Esophagus squamous epithelium (tissue), 5 donors: Measurements from ENCODE around the gene HINT2. TPM values are rescaled to one million over a fixed set of nuclear protein-coding genes. Genes with fewer than 3 reads are reported as not detected.

Experiments used
- DNase-seq: peaks from one replicate; lab custom pipeline; 2025; lab: John Stamatoyannopoulos, UW
- H3K27ac ChIP-seq, 4 donors: fragments of 200-600 bp; sonication (generic); one replicate each; pipeline ENCODE4 v1.5.1; 2016 to 2019; ENCODE audit warnings: mild to moderate bottlenecking in 1 of 4
- H3K27me3 ChIP-seq, 4 donors: fragments of 200-600 bp; sonication (generic); 1 replicate in 3 of 4; 2 replicates in 1 of 4; pipeline versions ENCODE4 v1.5.1 to v1.6.0; 2017 to 2021; ENCODE audit warnings: antibody characterized with exemption in 1 of 4
- H3K36me3 ChIP-seq, 3 donors: fragments of 200-600 bp; sonication (generic); one replicate each; pipeline ENCODE4 v1.5.1; 2016 to 2019
- H3K4me1 ChIP-seq, 3 donors: fragments of 200-600 bp; sonication (generic); one replicate each; pipeline ENCODE4 v1.5.1; 2017 to 2019
- H3K4me3 ChIP-seq, 4 donors: fragments of 200-600 bp; sonication (generic); 1 replicate in 3 of 4; 2 replicates in 1 of 4; pipeline ENCODE4 v1.5.1; 2016 to 2019; ENCODE audit warnings: mild to moderate bottlenecking in 2 of 4, moderate library complexity in 1 of 4
- H3K9me3 ChIP-seq, 3 donors: fragments of 200-600 bp; sonication (generic); one replicate each; pipeline ENCODE4 v1.5.1; 2016 to 2019
- POLR2A ChIP-seq, 4 donors: fragments of 450-650 bp; IDR thresholded peaks; one replicate each; pipeline ENCODE4 v1.6.1; 2017; ENCODE audit warnings: antibody characterized with exemption in 4 of 4, mild to moderate bottlenecking in 4 of 4, moderate library complexity in 3 of 4
- WGBS, 2 donors: methylation state at CpG; one replicate each; pipeline ENCODE4 v1.1.5; 2018; 5-methylcytosine and 5-hydroxymethylcytosine counted together
- intact Hi-C: fragments of 100-400 bp; cut with DNase I; formaldehyde crosslinking; loops from one replicate; pipeline ENCODE4 v1.15.0; 2022
- total RNA-seq, 4 donors: library from RNA; depleted of rRNA; stranded (reverse); fragments of >200 nt; gene quantifications; one replicate each; pipeline ENCODE4 v1.1.0, GENCODE V29; 2016
- TF ChIP-seq, protein P1 (sequence below), 6 experiments: fragments of 450-650 bp in 4 of 6; fragments of 200-600 bp in 2 of 6; sonication (generic) in 2 of 6; IDR thresholded peaks; one replicate each; pipeline ENCODE4 v1.5.1; 2016 to 2019; ENCODE audit warnings: antibody characterized with exemption in 6 of 6, mild to moderate bottlenecking in 4 of 6, moderate library complexity in 4 of 6
- donor health status: DM: yes; HTN: yes; CAD: no.

The HINT2 gene
- total RNA-seq, 4 donors from 2014 or later = 13.2 to 34.9 (median 19.5) TPM

DNA sequence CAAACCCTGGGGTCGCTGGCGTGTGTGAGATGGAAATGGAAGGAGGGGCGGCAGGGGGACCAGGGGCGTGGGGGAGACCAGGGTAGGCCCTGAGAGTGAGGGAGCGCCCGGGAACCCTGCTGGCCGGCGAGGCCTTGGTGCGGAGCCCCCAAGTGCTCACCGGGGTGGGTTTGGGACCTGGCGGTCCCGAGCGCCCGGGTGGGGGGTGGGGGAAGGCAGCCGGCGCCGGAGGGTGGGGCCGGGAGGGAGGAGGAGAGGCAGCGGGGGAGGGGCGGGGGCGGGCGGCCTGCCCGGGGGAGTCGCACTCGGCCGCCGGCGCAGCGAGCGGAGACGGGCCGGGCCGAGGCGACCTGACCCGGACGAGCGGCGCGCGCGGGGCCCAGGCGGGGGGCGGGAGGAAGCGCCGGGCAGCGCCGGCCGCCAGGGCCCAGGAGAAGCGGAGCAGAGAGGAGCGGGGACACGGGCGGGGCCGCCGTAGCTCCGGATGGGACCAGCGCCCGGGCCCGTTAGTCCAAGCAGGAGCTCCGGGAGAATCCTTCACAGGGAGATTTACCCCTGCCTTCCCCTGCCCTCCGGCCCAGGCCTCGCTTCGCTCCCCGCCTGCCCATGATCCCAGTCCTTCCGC lies 23.4 kb downstream of the HINT2 start, which contains the start of gene NPR2:
Gene NPR2 (plus strand): TSS at position 295 of the 625 bp plus-strand sequence. CDS start 818 bp downstream, outside the sequence.
- Histone ChIP-seq H3K9me3 (no peaks in the 10 kb centered on the region), H3K36me3 (no peaks in the 10 kb centered on the region), H3K27ac (peak within 1 kb of the TSS; percentile 67 to 89 (median 76)), H3K4me3 (peak within 1 kb of the TSS; percentile 22 to 74 (median 50)), H3K4me1 (peaks cover 5 to 43% (median 18%) of the 10 kb centered on the region in 3 donors), H3K27me3 (peaks cover 0 to 27% (median 0%) of the 10 kb centered on the region in 4 donors)
- intact Hi-C loops = loop anchor here (5.0 kb wide), 1 partner anchor 91 kb away; no protein-coding TSS in a partner anchor
- 9 to 26% methylated on average over 11 to 22 of the region's 64 CpGs for WGBS, 2 donors
- no peak for DNase-seq
- no peak for TF ChIP-seq POLR2A (IDR thresholded peaks at IDR 0.05)
- TF ChIP-seq, protein P1, sequence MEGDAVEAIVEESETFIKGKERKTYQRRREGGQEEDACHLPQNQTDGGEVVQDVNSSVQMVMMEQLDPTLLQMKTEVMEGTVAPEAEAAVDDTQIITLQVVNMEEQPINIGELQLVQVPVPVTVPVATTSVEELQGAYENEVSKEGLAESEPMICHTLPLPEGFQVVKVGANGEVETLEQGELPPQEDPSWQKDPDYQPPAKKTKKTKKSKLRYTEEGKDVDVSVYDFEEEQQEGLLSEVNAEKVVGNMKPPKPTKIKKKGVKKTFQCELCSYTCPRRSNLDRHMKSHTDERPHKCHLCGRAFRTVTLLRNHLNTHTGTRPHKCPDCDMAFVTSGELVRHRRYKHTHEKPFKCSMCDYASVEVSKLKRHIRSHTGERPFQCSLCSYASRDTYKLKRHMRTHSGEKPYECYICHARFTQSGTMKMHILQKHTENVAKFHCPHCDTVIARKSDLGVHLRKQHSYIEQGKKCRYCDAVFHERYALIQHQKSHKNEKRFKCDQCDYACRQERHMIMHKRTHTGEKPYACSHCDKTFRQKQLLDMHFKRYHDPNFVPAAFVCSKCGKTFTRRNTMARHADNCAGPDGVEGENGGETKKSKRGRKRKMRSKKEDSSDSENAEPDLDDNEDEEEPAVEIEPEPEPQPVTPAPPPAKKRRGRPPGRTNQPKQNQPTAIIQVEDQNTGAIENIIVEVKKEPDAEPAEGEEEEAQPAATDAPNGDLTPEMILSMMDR (IDR thresholded peaks at IDR 0.05) = no peak

DNA sequence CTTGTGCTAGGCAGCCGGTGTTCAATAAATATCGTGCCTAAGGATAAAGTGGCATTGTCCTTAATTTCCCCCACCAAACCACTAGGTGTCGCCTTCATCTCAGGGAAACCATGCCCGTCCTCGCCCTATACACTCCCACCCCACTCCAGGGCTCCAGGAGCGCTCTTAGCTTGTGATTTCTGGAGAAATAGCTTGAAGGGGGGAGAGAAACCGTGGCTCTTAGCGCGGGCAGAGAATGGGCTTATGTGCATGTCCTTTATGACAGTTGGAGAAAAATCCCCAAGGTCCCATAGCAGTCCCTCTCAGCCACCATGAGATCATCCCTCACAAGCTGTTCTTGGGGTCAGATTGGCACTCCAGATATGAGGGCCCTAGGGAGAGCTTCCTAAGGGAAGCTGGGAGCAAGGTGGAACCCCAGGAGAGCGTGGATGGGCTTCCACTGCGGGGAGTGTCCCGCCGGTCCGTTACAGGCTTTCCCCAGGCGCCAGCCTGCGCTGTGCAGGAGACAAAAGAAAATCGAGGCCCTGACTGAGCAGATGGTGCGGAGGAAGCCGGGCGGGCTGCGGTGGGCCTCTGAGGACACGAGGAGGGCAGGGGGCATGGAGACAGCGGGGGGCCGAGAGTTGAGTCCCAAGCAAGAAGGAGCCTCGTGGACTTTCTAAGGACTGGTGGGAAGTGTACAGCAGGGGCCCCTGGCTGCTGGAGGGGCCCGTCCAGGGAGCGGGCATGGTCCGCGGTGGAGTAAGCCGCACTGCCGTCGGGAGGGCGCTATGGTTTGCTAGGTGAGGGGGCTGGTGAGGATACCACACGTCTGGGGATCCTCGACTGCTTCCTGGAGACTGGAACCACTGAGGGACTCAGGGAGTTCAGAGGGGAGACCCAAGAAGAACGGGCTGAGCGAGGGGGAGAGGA lies 24.2 kb downstream of the HINT2 start:
- WGBS, 2 donors = 32 to 46% methylated on average over 21 to 22 of the region's 37 CpGs
- peak overlapping the region; percentile 67 to 89 (median 76) for H3K27ac ChIP-seq
- peaks cover 0 to 29% (median 0%) of the 10 kb centered on the region in 4 donors for H3K27me3 ChIP-seq
- H3K9me3 ChIP-seq = no peaks in the 10 kb centered on the region
- no peak for TF ChIP-seq POLR2A (IDR thresholded peaks at IDR 0.05)
- TF ChIP-seq, protein P1 (IDR thresholded peaks at IDR 0.05) = peak; percentile 67 to 89 (median 85)
- no peak for DNase-seq
- intact Hi-C loops = loop anchor here (5.0 kb wide), 1 partner anchor 92 kb away; no protein-coding TSS in a partner anchor
- H3K4me1 ChIP-seq = peaks cover 5 to 43% (median 18%) of the 10 kb centered on the region in 3 donors
- peak overlapping the region; percentile 22 to 74 (median 50) for H3K4me3 ChIP-seq
- no peaks in the 10 kb centered on the region for H3K36me3 ChIP-seq

DNA sequence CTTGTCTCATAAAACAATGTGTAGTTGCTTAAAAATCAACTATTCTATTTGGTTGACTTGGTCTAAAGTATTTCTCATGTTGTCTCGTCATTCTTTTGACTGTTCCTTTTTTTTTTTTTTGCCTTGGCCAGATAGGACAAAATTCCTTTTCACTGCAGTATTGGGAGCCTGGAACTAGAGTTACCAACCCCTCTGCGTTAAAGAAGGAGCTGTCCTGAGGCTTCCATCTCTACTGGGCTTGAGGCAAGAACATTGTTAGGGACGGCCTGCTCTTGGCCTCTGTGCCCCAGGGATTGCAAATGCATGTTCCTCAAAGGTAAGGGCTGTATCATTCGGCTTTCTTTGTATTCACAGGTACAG lies 24.8 kb downstream of the HINT2 start:
- intact Hi-C loops = loop anchor here (5.0 kb wide), 1 partner anchor 92 kb away; no protein-coding TSS in a partner anchor
- WGBS, 2 donors = 31 to 40% methylated on average over 3 to 4 of the region's 4 CpGs
- Histone ChIP-seq H3K27ac (no peak overlapping the region), H3K9me3 (no peaks in the 10 kb centered on the region), H3K4me1 (peaks cover 5 to 43% (median 18%) of the 10 kb centered on the region in 3 donors), H3K27me3 (peaks cover 0 to 34% (median 0%) of the 10 kb centered on the region in 4 donors), H3K36me3 (no peaks in the 10 kb centered on the region), H3K4me3 (no peak overlapping the region)
- no peak for DNase-seq
- TF ChIP-seq, protein P1 (IDR thresholded peaks at IDR 0.05) = no peak
- no peak for TF ChIP-seq POLR2A (IDR thresholded peaks at IDR 0.05)

DNA sequence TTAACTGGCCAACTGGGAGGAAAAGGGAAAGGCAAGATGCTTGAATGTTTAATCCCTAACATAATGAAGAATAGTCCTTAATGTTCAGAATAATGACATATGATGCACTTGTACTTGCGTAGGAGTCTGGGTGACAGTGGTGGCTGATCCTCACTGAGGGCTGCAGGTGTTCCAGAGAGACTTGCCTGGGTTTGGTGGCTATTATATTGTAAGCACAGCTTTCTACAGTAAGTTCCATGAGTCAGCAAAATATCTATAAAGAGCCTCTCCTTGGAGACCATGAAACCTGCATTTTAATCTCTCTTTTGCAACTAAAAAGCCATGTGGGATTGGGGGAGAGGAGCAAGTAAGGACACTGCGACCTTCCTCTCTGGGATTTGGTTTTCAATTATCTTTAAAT lies 25.3 kb downstream of the HINT2 start:
- intact Hi-C loops = no loop called here
- Histone ChIP-seq H3K27me3 (peaks cover 0 to 36% (median 0%) of the 10 kb centered on the region in 4 donors), H3K36me3 (no peaks in the 10 kb centered on the region), H3K4me3 (no peak overlapping the region), H3K4me1 (peaks cover 5 to 43% (median 18%) of the 10 kb centered on the region in 3 donors), H3K27ac (no peak overlapping the region), H3K9me3 (no peaks in the 10 kb centered on the region)
- TF ChIP-seq, protein P1 (IDR thresholded peaks at IDR 0.05) = no peak
- TF ChIP-seq POLR2A (IDR thresholded peaks at IDR 0.05) = no peak
- 88 to 96% methylated on average over 2 of the region's 2 CpGs for WGBS, 2 donors
- no peak for DNase-seq
